Colonic mucosa (tissue), 4 donors: ENCODE results near the gene IP6K2. TPM values are rescaled to one million over a fixed set of nuclear protein-coding genes. Genes with fewer than 3 reads are reported as not detected.
"Not testable (repeated sequence)": the region's sequence is repeated elsewhere in the genome, so short reads cannot be mapped to it uniquely, and the experiment has no call there.

Experiments used
- DNase-seq: peaks from one replicate; pipeline ENCODE4 v3.0.0-alpha.2; 2020
- H3K27ac ChIP-seq: fragments of 200-600 bp; one replicate; pipeline ENCODE4 v1.8.0; 2021
- H3K27me3 ChIP-seq: fragments of 200-600 bp; one replicate; pipeline ENCODE4 v1.8.0; 2021
- H3K36me3 ChIP-seq: fragments of 200-600 bp; one replicate; pipeline ENCODE4 v1.8.0; 2021
- H3K4me1 ChIP-seq: fragments of 200-600 bp; one replicate; pipeline ENCODE4 v1.8.0; 2021; ENCODE audit warnings: mild to moderate bottlenecking
- H3K4me3 ChIP-seq: fragments of 200-600 bp; one replicate; pipeline ENCODE4 v1.8.0; 2021
- H3K9ac ChIP-seq, 2 donors: one replicate each; pipeline ENCODE4 v1.7.0; 2013; ENCODE audit warnings: control low read depth in 2 of 2, low read depth in 2 of 2, low read length in 2 of 2
- H3K9me3 ChIP-seq: fragments of 200-600 bp; one replicate; pipeline ENCODE4 v1.8.0; 2021
- intact Hi-C: fragments of 100-400 bp; cut with DNase I; formaldehyde crosslinking; loops from one replicate; pipeline ENCODE4 v1.14.1; 2022
- total RNA-seq, 2 donors: library from RNA; stranded (reverse); fragmentation: NEBNext Ultra II Directional in 1 of 2; extraction: Animal tissue kit (Norgen Biotek cat#: 25700) in 1 of 2; gene quantifications; one replicate each; pipeline ENCODE4 v1.2.1, GENCODE V29; 2021
- TF ChIP-seq, protein P1 (sequence below): fragments of 200-600 bp; IDR thresholded peaks from one replicate; pipeline ENCODE4 v1.8.0; 2022; ENCODE audit warnings: antibody characterized with exemption, mild to moderate bottlenecking
- donor health status: healthy.
- donor health status: DM: no; HTN: no; CAD: no.
- donor health status: DM: no; HTN: no; CAD: no.

The IP6K2 gene, protein sequence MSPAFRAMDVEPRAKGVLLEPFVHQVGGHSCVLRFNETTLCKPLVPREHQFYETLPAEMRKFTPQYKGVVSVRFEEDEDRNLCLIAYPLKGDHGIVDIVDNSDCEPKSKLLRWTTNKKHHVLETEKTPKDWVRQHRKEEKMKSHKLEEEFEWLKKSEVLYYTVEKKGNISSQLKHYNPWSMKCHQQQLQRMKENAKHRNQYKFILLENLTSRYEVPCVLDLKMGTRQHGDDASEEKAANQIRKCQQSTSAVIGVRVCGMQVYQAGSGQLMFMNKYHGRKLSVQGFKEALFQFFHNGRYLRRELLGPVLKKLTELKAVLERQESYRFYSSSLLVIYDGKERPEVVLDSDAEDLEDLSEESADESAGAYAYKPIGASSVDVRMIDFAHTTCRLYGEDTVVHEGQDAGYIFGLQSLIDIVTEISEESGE
- 100 to 1,000 TPM; 101 to 134 TPM for total RNA-seq

DNA sequence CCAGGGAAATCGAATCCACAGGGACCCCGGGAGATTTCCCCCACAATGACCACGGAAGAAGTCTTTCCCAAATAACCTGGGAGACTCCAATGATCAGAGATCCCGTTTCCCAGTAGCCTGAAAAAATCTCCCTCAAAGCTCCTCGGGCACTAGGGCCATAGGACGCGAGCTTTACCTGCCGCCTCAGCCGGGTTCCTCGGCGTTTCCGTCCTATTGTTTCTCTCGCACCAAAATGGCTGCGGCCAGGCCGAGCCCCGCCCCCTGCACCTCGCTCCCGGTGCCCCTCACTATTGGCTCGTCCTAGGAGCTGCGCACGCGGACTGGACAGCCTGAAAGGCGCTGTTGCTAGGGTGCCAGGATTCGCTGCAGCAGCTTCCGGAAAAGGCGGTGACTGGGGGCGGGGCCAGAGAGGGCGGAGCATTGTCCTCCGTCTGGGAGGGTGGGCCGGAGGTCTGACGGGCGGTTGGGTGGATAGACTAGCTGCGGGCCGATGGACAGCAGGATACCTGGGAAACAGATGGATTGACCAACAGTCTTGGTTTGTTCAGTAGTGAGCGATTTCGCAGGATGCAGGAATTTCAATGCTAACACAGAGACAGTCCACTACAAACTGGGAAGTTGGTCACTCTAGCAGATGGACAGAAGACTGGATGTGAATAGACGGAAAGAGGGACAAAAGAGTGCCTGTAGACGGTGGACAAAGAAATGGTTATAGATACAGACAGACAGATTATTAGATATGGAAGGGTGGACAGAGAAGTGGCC lies at the start of gene IP6K2:
Gene IP6K2 (minus strand): TSS at position 240 of the 765 bp plus-strand sequence. CDS start 21,930 bp downstream, outside the sequence.
- intact Hi-C loops = no loop called here
- Histone ChIP-seq H3K9me3 (no peaks in the 10 kb centered on the region), H3K4me3 (peak within 1 kb of the TSS; percentile 75), H3K36me3 (no peaks in the 10 kb centered on the region), H3K27ac (peak within 1 kb of the TSS; percentile 79), H3K27me3 (no peaks in the 10 kb centered on the region), H3K9ac (peak within 1 kb of the TSS; percentile 94 to 97), H3K4me1 (peaks cover 28% of the 10 kb centered on the region)
- DNase-seq = peak; percentile 100
- TF ChIP-seq, protein P1, sequence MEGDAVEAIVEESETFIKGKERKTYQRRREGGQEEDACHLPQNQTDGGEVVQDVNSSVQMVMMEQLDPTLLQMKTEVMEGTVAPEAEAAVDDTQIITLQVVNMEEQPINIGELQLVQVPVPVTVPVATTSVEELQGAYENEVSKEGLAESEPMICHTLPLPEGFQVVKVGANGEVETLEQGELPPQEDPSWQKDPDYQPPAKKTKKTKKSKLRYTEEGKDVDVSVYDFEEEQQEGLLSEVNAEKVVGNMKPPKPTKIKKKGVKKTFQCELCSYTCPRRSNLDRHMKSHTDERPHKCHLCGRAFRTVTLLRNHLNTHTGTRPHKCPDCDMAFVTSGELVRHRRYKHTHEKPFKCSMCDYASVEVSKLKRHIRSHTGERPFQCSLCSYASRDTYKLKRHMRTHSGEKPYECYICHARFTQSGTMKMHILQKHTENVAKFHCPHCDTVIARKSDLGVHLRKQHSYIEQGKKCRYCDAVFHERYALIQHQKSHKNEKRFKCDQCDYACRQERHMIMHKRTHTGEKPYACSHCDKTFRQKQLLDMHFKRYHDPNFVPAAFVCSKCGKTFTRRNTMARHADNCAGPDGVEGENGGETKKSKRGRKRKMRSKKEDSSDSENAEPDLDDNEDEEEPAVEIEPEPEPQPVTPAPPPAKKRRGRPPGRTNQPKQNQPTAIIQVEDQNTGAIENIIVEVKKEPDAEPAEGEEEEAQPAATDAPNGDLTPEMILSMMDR = no peak

DNA sequence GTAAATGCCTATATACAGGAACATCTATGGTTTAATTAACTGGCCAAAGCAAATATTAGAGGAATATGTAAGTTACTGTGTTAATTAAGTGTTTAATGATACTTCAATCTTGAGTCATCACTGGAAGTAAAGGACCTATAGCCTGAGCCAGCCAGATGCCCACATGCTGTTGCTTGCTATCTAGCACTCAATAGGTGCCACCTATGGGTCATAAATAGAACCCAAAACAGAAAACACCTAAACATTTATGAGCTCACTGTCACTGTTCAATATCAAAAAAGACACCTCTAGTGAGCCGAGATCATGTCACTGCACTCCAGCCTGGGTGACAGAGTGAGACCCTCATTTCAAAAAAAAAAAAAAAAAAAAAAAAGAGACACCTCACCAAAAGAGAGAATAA lies 48.4 kb upstream of the IP6K2 start:
- intact Hi-C loops = no loop called here

DNA sequence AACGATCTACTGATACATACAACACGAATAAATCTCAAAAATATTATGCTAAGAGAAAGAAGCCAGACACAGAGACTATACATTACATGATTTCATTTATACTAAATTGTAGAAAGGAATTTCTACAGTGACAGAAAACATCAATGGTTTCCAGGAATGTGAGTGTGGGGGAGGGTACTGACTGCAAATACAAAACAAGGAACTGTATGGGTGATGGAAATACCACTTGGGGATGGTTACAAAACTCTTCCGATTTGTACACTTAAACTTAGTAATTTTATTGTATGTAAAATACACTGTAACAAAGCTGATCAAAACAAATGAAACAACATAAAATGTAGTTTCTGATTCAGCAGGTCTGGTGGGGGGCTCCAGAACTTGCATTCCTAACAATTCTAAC lies 45.8 kb upstream of the IP6K2 start:
- intact Hi-C loops = no loop called here
- no peaks in the 10 kb centered on the region for H3K4me1 ChIP-seq
- H3K36me3 ChIP-seq = no peaks in the 10 kb centered on the region
- TF ChIP-seq, protein P1 = no peak
- H3K4me3 ChIP-seq = no peak overlapping the region
- H3K27me3 ChIP-seq = no peaks in the 10 kb centered on the region
- DNase-seq = no peak
- H3K27ac ChIP-seq = no peak overlapping the region
- no peaks in the 10 kb centered on the region for H3K9me3 ChIP-seq
- no peak overlapping the region for H3K9ac ChIP-seq

More for the DNA sequence above, 48.4 kb upstream of the IP6K2 start:
- Histone ChIP-seq H3K4me1 (no peaks in the 10 kb centered on the region), H3K27ac (no peak overlapping the region), H3K27me3 (no peaks in the 10 kb centered on the region), H3K4me3 (no peak overlapping the region), H3K9me3 (no peaks in the 10 kb centered on the region), H3K9ac (no peak overlapping the region), H3K36me3 (no peaks in the 10 kb centered on the region)
- DNase-seq = no peak
- TF ChIP-seq, protein P1 = peak; percentile 12

DNA sequence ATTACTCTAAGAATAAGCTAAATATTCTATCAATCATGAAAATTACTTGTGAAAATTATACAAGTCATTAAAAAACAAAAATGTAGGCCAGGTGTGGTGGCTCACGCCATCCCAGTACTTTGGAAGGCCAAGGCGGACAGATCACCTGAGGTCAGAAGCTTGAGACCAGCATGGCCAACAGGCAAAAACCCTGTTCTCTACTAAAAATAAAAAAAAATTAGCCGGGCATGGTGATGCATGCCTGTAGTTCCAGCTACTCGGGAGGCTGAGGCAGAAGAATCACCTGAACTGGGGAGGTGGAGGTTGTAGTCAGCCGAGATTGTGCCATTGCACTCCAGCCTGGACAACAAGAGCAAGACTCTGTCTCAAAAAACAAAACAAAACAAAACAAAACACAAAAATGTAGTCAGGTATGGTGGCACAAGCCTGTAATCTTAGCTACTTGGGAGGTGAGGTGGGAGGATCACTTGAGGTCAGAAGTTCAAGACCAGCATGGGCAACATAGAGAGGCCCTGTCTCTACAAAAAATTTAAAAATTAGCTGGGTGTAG lies 43.0 kb upstream of the IP6K2 start:
- H3K27me3 ChIP-seq, H3K4me3 ChIP-seq, intact Hi-C loops, H3K36me3 ChIP-seq, H3K27ac ChIP-seq, H3K4me1 ChIP-seq, H3K9me3 ChIP-seq, H3K9ac ChIP-seq, DNase-seq: not testable (repeated sequence)

DNA sequence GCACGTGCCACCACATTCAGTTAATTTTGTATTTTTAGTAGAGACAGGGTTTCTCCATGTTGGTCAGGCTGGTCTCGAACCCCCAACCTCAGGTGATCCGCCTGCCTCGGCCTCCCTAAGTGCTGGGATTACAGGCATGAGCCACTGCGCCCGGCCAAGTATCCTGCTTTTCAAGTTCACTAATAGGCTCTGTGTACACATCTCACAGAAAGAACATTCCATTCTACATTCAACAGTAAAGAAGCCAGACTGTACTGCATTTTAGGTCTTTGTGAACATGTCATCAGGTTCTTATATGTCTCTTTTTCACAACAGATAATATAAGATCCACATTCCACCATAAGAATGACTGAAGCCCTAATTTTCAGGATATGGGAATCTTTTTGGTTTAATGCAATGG lies 42.5 kb upstream of the IP6K2 start:
- H3K27ac ChIP-seq, intact Hi-C loops, H3K27me3 ChIP-seq, H3K9ac ChIP-seq, H3K4me3 ChIP-seq, DNase-seq, H3K4me1 ChIP-seq, H3K9me3 ChIP-seq, H3K36me3 ChIP-seq: not testable (repeated sequence)

DNA sequence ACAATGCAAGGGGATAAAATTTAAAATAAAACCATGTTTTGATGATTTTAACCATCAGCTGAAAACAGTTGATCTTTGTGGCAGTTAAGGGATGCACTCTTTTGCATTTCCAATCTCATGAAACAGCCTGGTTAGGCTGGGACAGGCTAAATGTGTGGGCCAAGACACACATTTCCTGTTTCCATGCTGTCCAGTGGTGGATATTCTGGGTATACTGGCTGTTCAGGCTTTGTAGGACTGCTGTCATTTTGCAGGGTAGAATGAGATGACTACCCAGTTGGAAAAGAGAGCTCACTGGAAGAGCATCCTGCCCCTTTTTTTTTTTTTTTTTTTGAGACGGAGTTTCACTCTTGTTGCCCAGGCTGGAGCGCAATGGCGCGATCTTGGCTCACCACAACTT lies 42.0 kb upstream of the IP6K2 start:
- Histone ChIP-seq H3K4me3 (no peak overlapping the region), H3K27ac (no peak overlapping the region), H3K36me3 (no peaks in the 10 kb centered on the region), H3K27me3 (no peaks in the 10 kb centered on the region), H3K9ac (no peak overlapping the region), H3K9me3 (no peaks in the 10 kb centered on the region), H3K4me1 (no peaks in the 10 kb centered on the region)
- DNase-seq = no peak
- intact Hi-C loops = no loop called here
- TF ChIP-seq, protein P1 = no peak
